ENCODE results near the gene PRKCG.

PRKCG gene

GRCh38 chr19:53908935-53909415 lies 27.0 kb downstream of the PRKCG start, which contains the start of gene CACNG7:
TSS of gene CACNG7 (plus strand) at chr19:53909278. CDS start at chr19:53912832, 3,554 bp downstream.
- FAIRE-seq: no peak
- peak; percentile 82 for DNase-seq (ENCODE audit: insufficient read length, low spot score)
- TF ChIP-seq, protein P1, sequence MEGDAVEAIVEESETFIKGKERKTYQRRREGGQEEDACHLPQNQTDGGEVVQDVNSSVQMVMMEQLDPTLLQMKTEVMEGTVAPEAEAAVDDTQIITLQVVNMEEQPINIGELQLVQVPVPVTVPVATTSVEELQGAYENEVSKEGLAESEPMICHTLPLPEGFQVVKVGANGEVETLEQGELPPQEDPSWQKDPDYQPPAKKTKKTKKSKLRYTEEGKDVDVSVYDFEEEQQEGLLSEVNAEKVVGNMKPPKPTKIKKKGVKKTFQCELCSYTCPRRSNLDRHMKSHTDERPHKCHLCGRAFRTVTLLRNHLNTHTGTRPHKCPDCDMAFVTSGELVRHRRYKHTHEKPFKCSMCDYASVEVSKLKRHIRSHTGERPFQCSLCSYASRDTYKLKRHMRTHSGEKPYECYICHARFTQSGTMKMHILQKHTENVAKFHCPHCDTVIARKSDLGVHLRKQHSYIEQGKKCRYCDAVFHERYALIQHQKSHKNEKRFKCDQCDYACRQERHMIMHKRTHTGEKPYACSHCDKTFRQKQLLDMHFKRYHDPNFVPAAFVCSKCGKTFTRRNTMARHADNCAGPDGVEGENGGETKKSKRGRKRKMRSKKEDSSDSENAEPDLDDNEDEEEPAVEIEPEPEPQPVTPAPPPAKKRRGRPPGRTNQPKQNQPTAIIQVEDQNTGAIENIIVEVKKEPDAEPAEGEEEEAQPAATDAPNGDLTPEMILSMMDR (IDR thresholded peaks at IDR 0.05; ENCODE audit: insufficient read depth, missing control alignments): no peak

GRCh38 chr19:53909471-53910169 lies 27.6 kb downstream of the PRKCG start:
- TF ChIP-seq, protein P1 (IDR thresholded peaks at IDR 0.05; ENCODE audit: insufficient read depth, missing control alignments): no peak
- DNase-seq (ENCODE audit: insufficient read length, low spot score) (no peak), FAIRE-seq (no peak)

DNA sequence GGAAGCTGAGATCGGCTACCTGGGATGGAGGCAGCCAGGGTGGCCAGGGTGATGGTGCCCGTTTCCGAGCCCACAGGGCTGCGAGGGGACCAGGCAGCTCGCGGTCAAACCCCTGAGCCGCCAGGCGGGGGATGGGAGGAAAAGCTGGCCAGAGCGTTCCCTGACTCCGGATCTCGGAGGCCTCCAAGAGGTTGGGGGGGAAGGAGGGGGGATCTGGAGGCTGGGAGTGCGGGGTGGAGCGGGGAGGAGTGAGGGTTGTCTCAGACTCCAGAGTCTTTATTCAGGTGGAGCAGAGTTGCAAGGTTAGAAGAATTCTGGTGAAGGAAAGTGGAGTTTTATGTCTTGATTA lies 28.1 kb downstream of the PRKCG start:
- DNase-seq (ENCODE audit: insufficient read length, low spot score) (no peak), FAIRE-seq (no peak)
- TF ChIP-seq, protein P1 (IDR thresholded peaks at IDR 0.05; ENCODE audit: insufficient read depth, missing control alignments): no peak

- no peak for FAIRE-seq
- no peak for DNase-seq (ENCODE audit: insufficient read length, low spot score)
- TF ChIP-seq, protein P1 (IDR thresholded peaks at IDR 0.05; ENCODE audit: insufficient read depth, missing control alignments): peak; percentile 20
These were observed 30.7 kb downstream of the PRKCG start for GRCh38 chr19:53912653-53913052.

GRCh38 chr19:53915000-53915399 lies 33.0 kb downstream of the PRKCG start:
- TF ChIP-seq, protein P1 (IDR thresholded peaks at IDR 0.05; ENCODE audit: insufficient read depth, missing control alignments): no peak
- FAIRE-seq (no peak), DNase-seq (ENCODE audit: insufficient read length, low spot score) (no peak)

GRCh38 chr19:53916004-53916403 lies 34.0 kb downstream of the PRKCG start:
- TF ChIP-seq, protein P1 (IDR thresholded peaks at IDR 0.05; ENCODE audit: insufficient read depth, missing control alignments): no peak
- no peak for DNase-seq (ENCODE audit: insufficient read length, low spot score)
- no peak for FAIRE-seq

DNA sequence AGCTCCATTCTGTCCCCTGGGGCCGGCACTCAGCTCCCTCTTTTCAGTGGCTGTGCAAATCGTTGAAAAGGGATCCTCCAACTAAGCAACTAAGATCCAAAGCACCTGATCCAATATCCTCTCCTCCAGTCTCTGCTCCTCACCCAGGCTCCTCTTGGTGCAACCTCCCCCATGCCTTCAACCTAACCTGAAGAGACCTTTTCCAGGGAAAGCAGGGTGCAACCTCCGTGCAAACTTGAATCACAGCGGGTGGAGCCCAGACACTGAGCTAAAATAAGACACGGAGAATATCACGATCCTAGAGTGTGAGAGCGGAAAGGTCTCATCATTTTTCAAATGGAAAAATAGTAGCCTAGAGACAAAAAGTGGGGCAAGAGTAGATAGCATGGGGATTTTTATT lies 35.4 kb downstream of the PRKCG start:
- FAIRE-seq: no peak

More for the DNA sequence above, 35.4 kb downstream of the PRKCG start:
- TF ChIP-seq, protein P1 (IDR thresholded peaks at IDR 0.05; ENCODE audit: insufficient read depth, missing control alignments): no peak
- DNase-seq (ENCODE audit: insufficient read length, low spot score): no peak

All from D721Med (cell line).